Activated T-cell treated with anti-CD3 and anti-CD28 coated beads, Interleukin-2, amount 50 U/mL, for 72 hours (primary cell): ENCODE results near the gene ATP4B. TPM values are rescaled to one million over a fixed set of nuclear protein-coding genes. Genes with fewer than 3 reads are reported as not detected.
"Not testable (repeated sequence)": the region's sequence is repeated elsewhere in the genome, so short reads cannot be mapped to it uniquely, and the experiment has no call there.

Experiments used
- ATAC-seq, 2 donors: fragments of 150-1000 bp; cut with Tn5 transposase; replicated peaks in 1 of 2; 2 replicates each; pipeline ENCODE4 v1.10.0; 2021; ENCODE audit warnings: moderate library complexity in 2 of 2, mild to moderate bottlenecking in 1 of 2
- DNase-seq, 2 donors: peaks; one replicate each; pipeline ENCODE4 v3.0.0; 2021 to 2022; ENCODE audit warnings: mixed read lengths in 1 of 2
- H3K27ac Mint-ChIP-seq: one replicate; pipeline ENCODE4 v1.8.0; 2022; ENCODE audit warnings: mild to moderate bottlenecking, moderate library complexity, mixed read lengths
- H3K27me3 Mint-ChIP-seq: one replicate; pipeline ENCODE4 v1.8.0; 2022; ENCODE audit warnings: low read depth, mixed read lengths
- H3K36me3 Mint-ChIP-seq, 2 donors: one replicate each; pipeline ENCODE4 v1.8.0; 2022; ENCODE audit warnings: mixed read lengths in 2 of 2, mild to moderate bottlenecking in 1 of 2; ENCODE audit not compliant: insufficient read depth in 2 of 2
- H3K4me1 Mint-ChIP-seq: one replicate; pipeline ENCODE4 v1.8.0; 2022; ENCODE audit warnings: low read depth, mixed read lengths
- H3K4me3 Mint-ChIP-seq, 2 donors: one replicate each; pipeline ENCODE4 v1.8.0; 2022; ENCODE audit warnings: mild to moderate bottlenecking in 2 of 2, mixed read lengths in 2 of 2, moderate library complexity in 2 of 2
- H3K9me3 Mint-ChIP-seq, 2 donors: one replicate each; pipeline ENCODE4 v1.8.0; 2022; ENCODE audit warnings: mixed read lengths in 2 of 2
- total RNA-seq, 2 donors: library from RNA; stranded (reverse); gene quantifications; one replicate each; pipeline ENCODE4 v1.2.3, GENCODE V29; 2022

The ATP4B gene
- total RNA-seq, 2 donors from 2014 or later, result not detected

DNA sequence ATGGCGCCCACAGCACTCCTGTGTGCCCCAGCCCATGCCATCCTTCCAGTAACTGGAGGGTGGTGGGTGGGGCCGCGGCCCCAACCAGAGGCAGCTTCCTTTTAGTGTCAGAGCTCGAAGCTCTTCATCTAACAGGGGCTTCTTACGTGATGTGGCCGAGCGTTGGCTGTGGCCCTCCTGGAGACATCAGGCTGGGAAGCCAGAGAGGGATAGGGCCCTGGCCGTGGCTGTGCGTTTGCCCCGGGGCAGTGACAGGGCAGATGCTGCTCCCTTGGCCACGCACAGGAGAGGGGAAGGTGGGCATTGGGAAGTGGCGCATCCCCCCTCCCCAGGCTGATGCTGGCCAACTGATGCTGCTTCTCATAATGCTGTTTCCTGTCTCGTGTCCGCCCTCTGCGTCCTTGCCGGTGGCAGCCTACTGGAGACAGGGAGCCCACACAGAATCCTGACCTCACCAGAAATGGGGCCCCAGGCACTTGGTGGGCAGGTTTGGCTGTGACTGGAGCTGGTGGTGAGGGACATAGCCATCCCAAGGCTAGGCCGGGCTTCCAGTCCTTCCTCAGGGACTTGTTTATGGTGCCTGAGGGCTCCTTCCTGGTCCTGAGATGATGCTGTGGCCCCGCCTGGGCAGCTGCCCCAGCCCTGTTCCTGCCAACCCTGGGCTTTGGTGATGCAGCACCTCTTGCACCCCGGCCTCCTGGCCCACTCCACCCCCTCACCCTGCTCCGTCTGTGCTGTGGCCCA is 34.3 kb downstream of the ATP4B start:
- ATAC-seq, result no peak

DNA sequence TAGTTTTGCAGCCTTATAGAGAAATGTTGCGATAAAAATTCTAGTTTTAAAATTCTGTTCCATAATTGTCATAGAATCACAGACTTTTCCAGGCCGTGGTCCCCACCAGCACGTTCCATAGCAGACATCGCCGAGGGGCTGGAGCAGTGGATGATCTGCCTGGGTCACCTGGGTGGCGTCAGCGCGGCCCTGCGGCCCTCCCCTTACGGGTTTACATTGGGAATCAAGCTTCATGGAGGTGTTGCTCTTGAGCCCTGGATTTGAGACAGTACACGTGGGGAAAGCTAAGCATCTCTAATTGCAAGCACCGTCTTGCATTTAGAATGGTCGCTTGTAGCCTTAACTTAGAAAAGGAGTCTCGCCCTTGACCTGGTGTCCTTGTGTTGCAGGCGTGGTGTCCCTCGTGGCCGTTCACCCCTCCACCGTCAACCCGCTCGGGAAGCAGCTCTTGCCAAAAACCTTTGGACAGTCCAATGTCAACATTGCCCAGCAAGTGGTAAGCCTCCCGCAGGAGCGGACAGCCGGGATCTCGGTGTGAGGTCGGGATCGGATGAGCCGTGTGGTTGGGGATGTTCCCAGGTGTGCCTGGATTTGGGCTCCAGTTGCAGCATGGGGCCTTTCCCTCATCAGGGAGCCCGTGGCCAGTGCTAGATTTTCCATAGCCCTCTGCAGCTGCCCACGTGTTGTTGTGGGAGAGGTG is 35.1 kb downstream of the ATP4B start:
- no peak for ATAC-seq
- peaks cover 3% of the 10 kb centered on the region in 2 donors for H3K9me3 Mint-ChIP-seq

More for the DNA sequence above, 34.3 kb downstream of the ATP4B start:
- Mint-ChIP-seq H3K27ac (no peak overlapping the region), H3K4me3 (no peak overlapping the region), H3K36me3 (peaks cover 17 to 35% of the 10 kb centered on the region in 2 donors), H3K4me1 (no peaks in the 10 kb centered on the region), H3K27me3 (no peaks in the 10 kb centered on the region), H3K9me3 (peaks cover 3% of the 10 kb centered on the region in 2 donors)
- no peak for DNase-seq

DNA sequence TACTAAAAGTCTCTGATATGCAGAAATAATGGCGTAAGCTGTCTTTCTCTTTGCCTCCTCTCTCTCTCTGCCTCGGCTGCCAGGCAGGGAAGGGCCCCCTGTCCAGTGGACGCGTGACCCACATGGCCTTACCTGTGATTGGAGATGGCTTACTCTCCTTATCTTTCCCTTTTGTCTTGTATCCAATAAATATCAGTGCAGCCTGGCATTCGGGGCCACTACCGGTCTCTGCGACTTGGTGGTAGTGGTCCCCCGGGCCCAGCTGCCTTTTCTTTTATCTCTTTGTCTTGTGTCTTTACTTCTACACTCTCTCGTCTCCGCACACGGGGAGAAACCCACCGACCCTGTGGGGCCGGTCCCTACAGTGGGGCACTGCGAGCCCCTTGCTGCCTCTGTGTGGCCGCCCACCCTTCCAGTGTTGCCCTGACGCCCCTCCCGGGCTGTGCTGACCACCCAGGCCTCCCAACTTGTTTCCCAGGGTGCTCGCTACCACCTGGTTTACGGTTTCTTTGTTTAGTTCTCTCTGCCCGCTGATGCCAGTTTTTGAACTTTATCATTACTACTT is 35.9 kb downstream of the ATP4B start:
- peaks cover 17 to 31% of the 10 kb centered on the region in 2 donors for H3K36me3 Mint-ChIP-seq
- not testable (repeated sequence) for H3K27ac Mint-ChIP-seq, H3K27me3 Mint-ChIP-seq, DNase-seq, H3K4me1 Mint-ChIP-seq, H3K9me3 Mint-ChIP-seq, ATAC-seq, H3K4me3 Mint-ChIP-seq

More for the DNA sequence above, 35.1 kb downstream of the ATP4B start:
- Mint-ChIP-seq H3K27me3 (no peaks in the 10 kb centered on the region), H3K4me1 (no peaks in the 10 kb centered on the region), H3K4me3 (no peak overlapping the region), H3K36me3 (peaks cover 17 to 31% of the 10 kb centered on the region in 2 donors), H3K27ac (no peak overlapping the region)
- no peak for DNase-seq

DNA sequence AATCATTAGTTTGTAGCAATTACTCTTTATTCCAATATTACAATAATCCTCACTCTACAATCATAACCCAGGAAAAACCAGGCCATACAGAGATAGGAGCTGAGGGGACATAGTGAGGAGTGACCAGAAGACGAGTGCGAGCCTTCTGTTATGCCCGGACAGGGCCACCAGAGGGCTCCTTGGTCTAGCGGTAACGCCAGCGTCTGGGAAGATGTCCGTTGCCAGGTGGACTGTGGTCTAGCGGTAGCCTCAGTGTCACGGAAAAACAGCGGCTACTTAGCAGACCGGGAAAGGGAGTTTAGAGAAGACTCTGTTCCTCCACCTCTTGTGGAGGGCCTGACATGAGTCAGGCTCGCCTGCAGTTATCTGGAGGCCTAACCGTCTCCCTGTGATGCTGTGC is 36.5 kb downstream of the ATP4B start:
- DNase-seq, H3K4me1 Mint-ChIP-seq, H3K27ac Mint-ChIP-seq, ATAC-seq, H3K4me3 Mint-ChIP-seq, H3K9me3 Mint-ChIP-seq, H3K27me3 Mint-ChIP-seq: not testable (repeated sequence)
- H3K36me3 Mint-ChIP-seq, result peaks cover 17 to 28% of the 10 kb centered on the region in 2 donors

DNA sequence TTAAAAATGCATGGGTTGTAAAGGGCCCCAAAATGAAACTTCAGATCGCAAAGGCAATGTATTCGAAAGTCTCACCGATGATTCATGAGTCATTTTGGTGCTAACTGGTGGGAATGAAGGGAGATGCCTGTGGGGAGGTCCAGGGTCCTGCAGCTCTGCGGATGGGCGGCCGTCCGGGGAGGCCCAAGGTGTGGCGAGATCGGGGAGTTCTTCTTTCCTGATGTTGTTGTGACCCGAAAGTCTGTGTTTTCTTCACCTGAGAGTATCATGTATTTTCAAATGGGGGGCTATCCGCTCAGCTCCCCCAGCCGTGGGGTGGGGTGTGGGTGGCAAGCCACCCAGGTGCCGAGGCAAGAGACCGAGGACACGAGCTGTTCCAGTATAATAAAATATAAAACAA is 37.0 kb downstream of the ATP4B start:
- DNase-seq (no peak), ATAC-seq (no peak)
- H3K4me1 Mint-ChIP-seq, result no peaks in the 10 kb centered on the region
- peaks cover 3% of the 10 kb centered on the region in 2 donors for H3K9me3 Mint-ChIP-seq
- no peak overlapping the region for H3K4me3 Mint-ChIP-seq
- peaks cover 17 to 26% of the 10 kb centered on the region in 2 donors for H3K36me3 Mint-ChIP-seq
- H3K27ac Mint-ChIP-seq, result no peak overlapping the region
- H3K27me3 Mint-ChIP-seq, result no peaks in the 10 kb centered on the region

DNA sequence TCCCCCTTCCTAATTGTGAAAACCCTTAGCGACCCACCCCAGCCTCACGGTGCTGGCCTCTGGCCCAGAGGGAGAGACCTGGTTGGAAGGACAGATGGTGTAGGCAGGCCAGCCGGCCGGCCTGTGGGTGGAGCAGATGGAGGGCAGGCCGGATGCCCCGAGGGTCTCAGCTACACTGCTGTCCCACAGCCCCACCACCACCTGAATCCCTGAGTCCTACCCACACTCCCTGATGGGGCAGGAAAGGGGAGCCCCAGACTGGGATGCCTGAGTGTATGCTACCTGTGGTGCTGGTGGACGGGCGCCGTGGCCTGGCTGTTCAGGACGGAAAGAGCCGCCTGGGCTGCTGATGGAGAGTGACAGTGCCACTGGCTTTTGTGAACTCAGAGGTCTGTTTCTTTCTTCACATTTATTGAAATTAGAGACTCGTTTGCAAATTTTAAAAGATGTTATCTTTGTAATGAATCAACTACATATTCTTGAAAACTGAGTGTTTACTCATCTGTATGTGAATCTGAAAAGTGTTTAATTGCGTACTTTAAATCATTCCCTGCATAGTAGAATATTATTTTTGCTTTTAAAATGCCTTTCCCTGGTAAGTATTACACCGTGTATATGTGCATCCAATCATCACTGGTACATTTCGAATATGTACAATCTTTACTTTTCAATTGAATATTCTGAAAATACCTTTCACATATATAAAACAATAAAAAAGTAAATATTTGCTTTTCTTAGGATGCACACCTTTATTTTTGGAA is 37.8 kb downstream of the ATP4B start:
- Mint-ChIP-seq H3K27ac (no peak overlapping the region), H3K4me1 (no peaks in the 10 kb centered on the region), H3K36me3 (peaks cover 11 to 23% of the 10 kb centered on the region in 2 donors), H3K4me3 (no peak overlapping the region), H3K27me3 (no peaks in the 10 kb centered on the region), H3K9me3 (peaks cover 3% of the 10 kb centered on the region in 2 donors)
- ATAC-seq (no peak), DNase-seq (no peak)

DNA sequence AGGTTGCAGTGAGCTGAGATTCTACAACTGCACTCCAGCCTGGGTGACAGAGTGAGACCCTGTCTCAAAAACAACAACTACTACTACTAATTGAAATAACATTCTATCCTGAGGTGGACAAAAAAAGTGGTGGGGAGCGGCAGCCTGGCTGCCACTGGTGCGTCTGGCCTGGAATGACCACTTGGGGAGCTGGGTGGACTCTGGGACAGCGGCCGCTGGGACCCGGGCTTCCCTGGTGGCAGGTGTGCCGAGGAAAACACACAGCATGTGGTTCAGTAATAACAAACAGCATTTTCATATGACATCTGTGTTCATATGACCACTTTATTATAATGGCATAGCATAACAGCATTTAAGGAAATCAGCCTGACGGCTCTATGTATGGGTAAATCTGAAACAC is 39.5 kb downstream of the ATP4B start:
- H3K27ac Mint-ChIP-seq, result no peak overlapping the region

DNA sequence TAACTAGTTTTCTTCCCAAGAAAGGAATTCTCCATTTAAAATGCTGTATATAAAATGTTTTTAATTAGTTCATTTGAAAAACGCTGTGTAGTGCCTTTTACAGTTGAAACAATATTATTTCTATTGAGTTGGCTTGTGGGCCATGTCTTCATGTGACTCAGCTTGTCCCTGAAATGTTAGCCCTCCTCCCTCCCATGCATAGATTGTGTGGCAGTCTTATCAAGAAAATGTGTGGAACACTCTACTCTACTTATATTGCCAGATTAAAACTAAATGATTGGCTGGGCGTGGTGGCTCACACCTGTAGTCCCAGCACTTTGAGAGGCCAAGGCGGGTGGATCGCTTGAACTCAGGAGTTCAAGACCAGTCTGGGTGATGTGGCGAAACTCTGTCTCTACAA is 40.0 kb downstream of the ATP4B start:
- Mint-ChIP-seq H3K4me3 (no peak overlapping the region), H3K27ac (no peak overlapping the region), H3K36me3 (peaks cover 0 to 10% of the 10 kb centered on the region in 2 donors), H3K27me3 (no peaks in the 10 kb centered on the region), H3K9me3 (no peaks in the 10 kb centered on the region), H3K4me1 (no peaks in the 10 kb centered on the region)
- ATAC-seq (no peak), DNase-seq (no peak)

More for the DNA sequence above, 39.5 kb downstream of the ATP4B start:
- Mint-ChIP-seq H3K27me3 (no peaks in the 10 kb centered on the region), H3K9me3 (no peaks in the 10 kb centered on the region), H3K4me1 (no peaks in the 10 kb centered on the region), H3K36me3 (peaks cover 0 to 11% of the 10 kb centered on the region in 2 donors), H3K4me3 (no peak overlapping the region)
- no peak for ATAC-seq
- DNase-seq, result no peak

DNA sequence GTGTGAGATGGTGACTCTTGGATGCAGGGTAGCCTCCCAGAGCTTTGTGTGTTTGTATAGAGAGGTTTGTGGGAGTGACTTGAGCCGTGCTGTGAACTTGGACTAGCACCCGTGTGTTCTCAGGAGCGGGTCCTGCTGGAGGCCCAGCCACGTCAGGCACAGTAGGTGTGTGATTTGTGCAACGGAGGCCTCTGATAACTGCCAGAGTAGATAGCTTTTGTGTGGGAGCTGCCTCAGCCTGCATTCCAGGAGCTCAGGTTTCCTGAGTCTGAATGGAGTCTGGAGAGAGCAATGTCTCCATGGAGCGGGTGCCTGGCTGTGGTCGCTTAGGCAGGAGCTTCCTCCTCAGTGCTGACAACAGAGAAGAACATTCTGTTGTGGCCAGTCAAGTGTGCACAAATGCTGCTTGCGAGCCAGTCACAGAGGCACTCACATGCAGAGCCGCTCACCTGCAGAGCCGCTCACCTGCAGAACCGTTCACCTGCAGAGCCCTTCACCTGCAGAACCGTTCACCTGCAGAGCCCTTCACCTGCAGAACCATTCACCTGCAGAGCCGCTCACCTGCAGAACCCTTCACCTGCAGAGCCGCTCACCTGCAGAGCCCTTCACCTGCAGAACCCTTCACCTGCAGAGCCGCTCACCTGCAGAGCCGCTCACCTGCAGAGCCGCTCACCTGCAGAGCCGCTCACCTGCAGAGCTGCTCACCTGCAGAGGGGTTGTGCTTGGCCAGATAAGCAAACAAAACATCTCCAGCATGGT is 40.8 kb downstream of the ATP4B start:
- ATAC-seq (no peak), DNase-seq (no peak)
- Mint-ChIP-seq H3K9me3 (no peaks in the 10 kb centered on the region), H3K4me1 (no peaks in the 10 kb centered on the region), H3K27me3 (no peaks in the 10 kb centered on the region), H3K4me3 (no peak overlapping the region), H3K36me3 (peaks cover 0 to 7% of the 10 kb centered on the region in 2 donors), H3K27ac (no peak overlapping the region)

DNA sequence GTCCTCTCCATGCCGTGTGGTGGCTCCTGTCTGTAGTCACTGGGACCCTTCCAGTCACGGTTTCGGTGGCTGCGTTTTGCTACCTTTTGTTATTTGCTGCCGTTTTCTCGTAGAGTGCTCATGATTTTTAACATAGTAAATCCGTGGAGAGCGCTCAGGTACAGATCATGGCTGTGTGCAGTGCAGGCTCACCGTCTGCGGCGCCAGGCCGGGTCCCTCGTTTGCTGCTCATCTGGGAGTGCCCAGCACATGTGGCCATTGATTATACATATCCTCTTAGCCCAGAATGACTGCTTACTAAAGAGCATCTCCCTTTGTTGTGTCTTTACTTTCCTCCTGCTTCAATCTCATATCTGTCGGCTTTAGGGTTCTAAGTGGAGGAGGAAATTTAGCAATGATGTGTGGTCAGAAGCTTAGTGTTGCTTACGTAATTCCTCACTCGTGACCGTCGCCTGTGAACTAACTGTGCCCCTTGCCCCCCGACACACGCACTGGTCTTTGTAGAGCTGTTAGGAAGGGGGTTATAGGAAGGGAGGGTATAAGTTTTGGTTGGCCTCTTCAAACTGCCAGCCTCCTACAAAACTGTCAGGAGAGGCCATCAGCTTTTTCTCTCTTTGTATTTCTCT is 41.6 kb downstream of the ATP4B start:
- Mint-ChIP-seq H3K36me3 (peaks cover 0 to 10% of the 10 kb centered on the region in 2 donors), H3K27me3 (no peaks in the 10 kb centered on the region), H3K27ac (no peak overlapping the region), H3K9me3 (no peaks in the 10 kb centered on the region), H3K4me3 (no peak overlapping the region), H3K4me1 (peaks cover 2% of the 10 kb centered on the region)
- DNase-seq, result no peak
- ATAC-seq, result no peak

DNA sequence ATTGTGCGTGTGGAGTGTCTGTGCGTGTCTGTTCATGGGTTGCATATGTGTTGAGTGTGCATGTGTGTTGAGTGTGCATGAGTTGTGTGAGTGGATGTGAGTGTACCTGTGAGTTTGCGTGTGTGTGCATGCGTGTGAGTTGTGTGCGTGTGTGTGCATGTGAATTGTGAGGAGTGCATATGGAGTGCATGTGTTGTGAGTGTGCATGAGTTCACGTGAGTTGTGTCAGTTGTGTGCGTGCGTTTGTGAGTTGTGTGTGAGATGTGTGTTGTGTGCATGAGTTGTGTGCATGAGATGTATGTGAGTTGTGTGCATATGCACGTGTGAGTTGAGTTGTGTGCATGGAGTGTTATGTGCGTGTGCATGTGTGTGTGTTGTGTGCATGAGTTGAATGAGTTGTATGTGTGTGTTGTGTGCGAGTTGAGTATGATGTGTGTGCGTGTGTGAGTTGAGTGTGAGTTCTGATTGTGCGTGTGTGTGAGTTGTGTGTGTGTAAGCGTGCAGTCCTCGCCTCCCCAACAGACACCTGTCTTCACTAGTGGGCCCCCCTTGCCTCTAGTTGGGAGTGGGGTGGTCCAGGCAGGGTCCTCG is 44.1 kb downstream of the ATP4B start:
- no peak overlapping the region for H3K27ac Mint-ChIP-seq
- H3K4me1 Mint-ChIP-seq, result peaks cover 13% of the 10 kb centered on the region
- peaks cover 0 to 19% of the 10 kb centered on the region in 2 donors for H3K36me3 Mint-ChIP-seq
- H3K4me3 Mint-ChIP-seq, result no peak overlapping the region
- H3K9me3 Mint-ChIP-seq, result no peaks in the 10 kb centered on the region
- DNase-seq (no peak), ATAC-seq (no peak)
- H3K27me3 Mint-ChIP-seq, result no peaks in the 10 kb centered on the region

DNA sequence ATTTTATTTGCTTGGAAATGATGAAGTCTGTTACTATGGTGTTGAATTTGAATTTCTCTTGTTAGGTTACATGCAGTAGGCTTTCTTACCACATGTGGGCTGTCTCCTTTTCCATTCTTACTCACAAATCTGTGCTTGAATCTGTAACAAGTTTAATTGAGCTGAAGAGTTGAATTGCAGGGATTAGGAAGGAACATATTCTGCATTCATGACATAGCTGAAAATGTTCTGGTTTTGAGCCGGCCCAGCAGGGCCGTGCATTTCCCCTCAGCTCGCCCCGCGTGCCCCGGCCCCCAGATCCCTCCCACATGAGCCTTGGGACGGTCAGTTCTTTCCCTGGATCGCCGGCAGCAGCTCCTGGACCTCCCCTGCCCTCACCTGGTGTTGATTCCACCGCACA is 45.4 kb downstream of the ATP4B start:
- ATAC-seq (no peak), DNase-seq (no peak)
- Mint-ChIP-seq H3K27ac (no peak overlapping the region), H3K4me1 (peaks cover 13% of the 10 kb centered on the region), H3K9me3 (no peaks in the 10 kb centered on the region), H3K27me3 (no peaks in the 10 kb centered on the region), H3K4me3 (no peak overlapping the region), H3K36me3 (peaks cover 0 to 22% of the 10 kb centered on the region in 2 donors)
